ENCODE measurements around the gene MESP2. TPM values are rescaled to one million over a fixed set of nuclear protein-coding genes. Genes with fewer than 3 reads are reported as not detected.

Gene MESP2
- total RNA-seq, 1 donor from 2014 or later = not detected

DNA sequence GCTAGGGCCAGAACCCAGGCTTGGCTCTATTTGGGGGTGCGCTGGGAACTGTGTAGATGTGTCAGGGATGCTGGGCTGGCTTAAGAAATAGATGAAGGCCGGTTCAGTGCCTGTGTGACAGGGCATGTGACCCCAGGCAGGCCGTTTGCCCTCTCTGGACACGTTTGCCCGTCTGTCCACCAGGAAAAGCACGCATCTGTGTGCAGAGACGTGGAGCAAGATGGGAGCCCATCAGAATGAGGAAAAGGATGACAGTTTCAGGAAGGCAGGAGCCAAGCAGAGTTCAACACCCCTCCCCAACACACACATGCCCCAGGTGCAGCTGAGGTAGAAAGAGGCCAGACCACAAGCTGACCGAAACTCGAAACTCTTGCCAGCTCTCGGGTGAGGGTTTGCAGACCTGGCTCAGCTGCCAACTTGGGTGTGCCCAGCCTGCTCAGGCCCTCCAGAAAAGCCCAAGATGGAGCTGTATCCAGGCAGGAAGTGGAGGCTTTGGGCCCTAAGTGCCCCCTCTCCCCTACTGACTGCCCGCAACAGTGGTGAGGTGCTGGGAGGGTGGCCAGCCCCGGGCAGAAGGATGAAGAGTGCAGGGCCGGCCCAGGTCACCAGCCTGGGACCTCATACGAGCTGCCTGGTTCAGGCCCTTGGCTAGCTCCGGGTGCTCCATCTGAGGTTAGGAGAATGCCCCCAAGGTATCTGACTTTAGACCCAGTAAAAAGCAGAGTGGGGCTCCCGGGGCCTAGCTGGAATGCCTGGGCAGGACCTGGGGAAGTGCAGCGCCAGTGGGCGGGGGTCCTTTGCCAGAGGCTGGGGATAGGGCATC, 14.9 kb upstream of the MESP2 start:
- H3K4me3 Mint-ChIP-seq = no peak overlapping the region
- no peak overlapping the region for H3K27ac Mint-ChIP-seq
- H3K36me3 Mint-ChIP-seq = no peaks in the 10 kb centered on the region
- H3K9me3 Mint-ChIP-seq = no peaks in the 10 kb centered on the region
- no peaks in the 10 kb centered on the region for H3K27me3 Mint-ChIP-seq
- TF ChIP-seq, protein P1, sequence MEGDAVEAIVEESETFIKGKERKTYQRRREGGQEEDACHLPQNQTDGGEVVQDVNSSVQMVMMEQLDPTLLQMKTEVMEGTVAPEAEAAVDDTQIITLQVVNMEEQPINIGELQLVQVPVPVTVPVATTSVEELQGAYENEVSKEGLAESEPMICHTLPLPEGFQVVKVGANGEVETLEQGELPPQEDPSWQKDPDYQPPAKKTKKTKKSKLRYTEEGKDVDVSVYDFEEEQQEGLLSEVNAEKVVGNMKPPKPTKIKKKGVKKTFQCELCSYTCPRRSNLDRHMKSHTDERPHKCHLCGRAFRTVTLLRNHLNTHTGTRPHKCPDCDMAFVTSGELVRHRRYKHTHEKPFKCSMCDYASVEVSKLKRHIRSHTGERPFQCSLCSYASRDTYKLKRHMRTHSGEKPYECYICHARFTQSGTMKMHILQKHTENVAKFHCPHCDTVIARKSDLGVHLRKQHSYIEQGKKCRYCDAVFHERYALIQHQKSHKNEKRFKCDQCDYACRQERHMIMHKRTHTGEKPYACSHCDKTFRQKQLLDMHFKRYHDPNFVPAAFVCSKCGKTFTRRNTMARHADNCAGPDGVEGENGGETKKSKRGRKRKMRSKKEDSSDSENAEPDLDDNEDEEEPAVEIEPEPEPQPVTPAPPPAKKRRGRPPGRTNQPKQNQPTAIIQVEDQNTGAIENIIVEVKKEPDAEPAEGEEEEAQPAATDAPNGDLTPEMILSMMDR (conservative IDR thresholded peaks at IDR 0.05) = peak; percentile 4
- peaks cover 7% of the 10 kb centered on the region for H3K4me1 Mint-ChIP-seq (ENCODE audit: unreplicated experiment)
- no peak for DNase-seq (ENCODE audit: extremely low spot score, unreplicated experiment)

DNA sequence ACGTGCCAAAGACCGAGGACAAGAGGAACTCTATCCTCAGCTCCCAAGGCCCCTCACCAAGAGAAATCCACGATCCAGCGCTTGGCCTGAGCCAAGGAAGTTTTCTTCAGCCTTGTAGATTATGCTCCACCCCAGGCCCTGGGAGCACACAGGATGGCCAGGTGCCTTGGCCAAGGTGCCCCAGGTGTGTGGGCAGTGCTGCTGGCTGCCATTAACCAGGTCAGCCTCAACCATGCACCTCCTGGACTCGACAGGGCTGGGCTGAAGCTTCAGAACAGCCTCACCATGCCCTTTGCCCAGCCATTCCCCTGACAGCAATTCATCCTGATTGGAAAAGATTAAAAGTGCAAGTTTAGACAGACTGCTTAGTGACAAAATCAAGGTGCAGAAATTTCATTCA, 14.2 kb upstream of the MESP2 start:
- no peak for DNase-seq (ENCODE audit: extremely low spot score, unreplicated experiment)
- no peaks in the 10 kb centered on the region for H3K9me3 Mint-ChIP-seq
- no peaks in the 10 kb centered on the region for H3K36me3 Mint-ChIP-seq
- TF ChIP-seq, protein P1 (conservative IDR thresholded peaks at IDR 0.05) = no peak
- no peak overlapping the region for H3K27ac Mint-ChIP-seq
- no peaks in the 10 kb centered on the region for H3K27me3 Mint-ChIP-seq
- no peak overlapping the region for H3K4me3 Mint-ChIP-seq
- H3K4me1 Mint-ChIP-seq (ENCODE audit: unreplicated experiment) = peaks cover 7% of the 10 kb centered on the region

DNA sequence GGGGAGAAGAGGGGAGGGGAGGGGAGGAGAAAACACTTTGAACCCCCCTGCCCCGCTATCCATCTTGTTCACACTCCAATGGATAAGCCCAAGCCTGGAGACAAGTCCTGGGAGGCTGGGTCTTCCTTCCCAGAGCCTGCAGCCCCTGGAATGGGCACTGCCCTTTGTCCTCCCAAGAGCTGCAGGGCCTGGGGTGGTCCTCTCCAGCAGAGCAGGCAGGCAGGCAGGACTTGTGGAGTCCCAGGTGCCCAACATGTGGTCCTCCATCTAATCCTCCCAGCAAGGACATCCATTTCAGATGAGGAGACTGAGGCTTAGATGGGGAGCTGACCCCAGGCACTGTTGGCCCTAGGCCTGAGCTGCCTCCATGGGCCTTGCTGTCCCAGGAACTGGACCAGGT, 10.4 kb upstream of the MESP2 start:
- no peak for DNase-seq (ENCODE audit: extremely low spot score, unreplicated experiment)
- no peak overlapping the region for H3K27ac Mint-ChIP-seq
- no peaks in the 10 kb centered on the region for H3K9me3 Mint-ChIP-seq
- TF ChIP-seq, protein P1 (conservative IDR thresholded peaks at IDR 0.05) = no peak
- H3K4me1 Mint-ChIP-seq (ENCODE audit: unreplicated experiment) = peaks cover 4% of the 10 kb centered on the region
- H3K27me3 Mint-ChIP-seq = no peaks in the 10 kb centered on the region
- no peak overlapping the region for H3K4me3 Mint-ChIP-seq
- no peaks in the 10 kb centered on the region for H3K36me3 Mint-ChIP-seq

DNA sequence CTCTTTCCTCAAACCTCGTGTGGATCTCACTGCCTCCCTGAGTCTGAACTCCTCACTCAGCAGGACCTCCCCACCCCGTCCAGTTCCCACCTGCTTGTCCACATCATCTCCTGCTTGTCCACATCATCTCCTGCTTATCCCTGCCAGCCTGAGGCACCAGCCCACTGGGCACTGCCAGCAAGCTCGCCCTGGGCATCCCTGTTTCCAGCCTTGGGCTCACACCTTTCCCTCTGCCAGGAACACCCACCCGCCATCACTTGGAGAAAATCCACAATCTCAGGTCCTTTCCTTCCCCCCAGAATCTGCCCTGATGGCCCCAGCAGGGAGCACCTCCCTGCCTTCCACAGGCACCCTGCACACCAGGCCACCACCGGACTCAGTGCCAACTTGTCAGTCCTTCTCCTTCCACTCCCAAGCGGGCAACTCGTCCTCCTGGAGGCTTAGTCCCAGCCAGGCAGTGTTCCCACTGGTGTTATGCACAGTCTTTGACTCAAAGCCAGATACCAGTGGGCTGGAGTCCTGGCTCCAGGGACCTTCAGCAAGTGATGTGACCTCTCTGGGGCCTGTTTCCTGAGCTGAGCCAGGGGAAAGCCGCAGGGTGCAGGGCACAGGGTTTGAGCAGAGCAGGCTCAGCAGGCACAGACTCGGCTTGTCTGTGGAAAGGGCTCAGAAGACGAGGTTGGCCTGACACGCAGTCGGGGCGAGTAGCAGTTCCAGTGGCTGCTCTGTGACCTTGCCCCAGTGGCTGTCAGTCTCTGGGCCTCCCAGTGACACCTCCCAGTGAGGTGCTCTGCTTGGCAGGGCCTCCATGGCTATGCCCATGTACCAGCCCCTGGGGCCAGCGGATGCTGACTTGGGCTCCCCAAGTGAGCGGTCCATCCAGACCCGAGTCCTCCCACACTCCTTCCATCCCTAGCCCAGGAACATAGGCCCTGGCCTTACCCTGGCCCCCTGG, 9.5 kb upstream of the MESP2 start:
- H3K36me3 Mint-ChIP-seq = no peaks in the 10 kb centered on the region
- H3K4me1 Mint-ChIP-seq (ENCODE audit: unreplicated experiment) = no peaks in the 10 kb centered on the region
- no peak overlapping the region for H3K27ac Mint-ChIP-seq
- H3K4me3 Mint-ChIP-seq = no peak overlapping the region
- H3K9me3 Mint-ChIP-seq = no peaks in the 10 kb centered on the region
- H3K27me3 Mint-ChIP-seq = no peaks in the 10 kb centered on the region
- TF ChIP-seq, protein P1 (conservative IDR thresholded peaks at IDR 0.05) = no peak
- DNase-seq (ENCODE audit: extremely low spot score, unreplicated experiment) = no peak

DNA sequence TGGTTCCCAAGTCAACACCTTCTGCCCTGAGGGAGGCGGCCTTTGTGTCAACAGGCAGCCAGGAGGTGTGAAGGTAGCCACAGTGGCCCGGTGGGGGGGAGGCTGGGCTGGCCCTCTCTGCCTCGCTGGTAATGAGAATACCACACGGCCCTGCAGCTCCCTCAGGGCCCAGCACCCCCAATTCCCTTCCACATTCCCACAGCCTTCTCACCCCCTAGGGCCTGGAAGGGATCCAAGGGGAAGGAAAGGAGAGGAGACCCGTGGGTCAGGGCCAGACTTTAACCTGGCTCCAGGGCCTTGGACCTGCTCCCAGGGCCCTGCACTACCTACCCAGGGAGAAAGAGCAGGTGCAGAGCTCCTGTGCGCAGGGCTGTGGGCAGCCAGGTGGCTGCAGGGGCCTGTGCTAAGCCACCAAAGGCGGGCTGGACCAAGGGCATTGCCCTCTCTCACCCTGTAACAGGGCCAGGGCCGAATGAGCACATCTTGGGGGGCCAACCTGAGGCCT, 8.7 kb upstream of the MESP2 start:
- Mint-ChIP-seq H3K36me3 (no peaks in the 10 kb centered on the region), H3K4me1 (ENCODE audit: unreplicated experiment) (no peaks in the 10 kb centered on the region), H3K4me3 (no peak overlapping the region), H3K27me3 (no peaks in the 10 kb centered on the region), H3K9me3 (no peaks in the 10 kb centered on the region), H3K27ac (no peak overlapping the region)
- TF ChIP-seq, protein P1 (conservative IDR thresholded peaks at IDR 0.05) = no peak
- no peak for DNase-seq (ENCODE audit: extremely low spot score, unreplicated experiment)

Data from type B pancreatic cell (in vitro differentiated cells).